Right renal cortex interstitium (tissue), 3 donors: Measurements from ENCODE around the gene C10orf88. TPM values are rescaled to one million over a fixed set of nuclear protein-coding genes. Genes with fewer than 3 reads are reported as not detected.

Experiments used
- polyA plus RNA-seq, 3 donors: library from polyadenylated mRNA; unstranded; fragments of 120-200 nt; gene quantifications; one replicate each; pipeline ENCODE4 v1.2.1, GENCODE V29; 2013; ENCODE audit not compliant: insufficient read length in 3 of 3

C10orf88 gene
- polyA plus RNA-seq, 3 donors = 18.2 to 21.2 (median 21.0) TPM

Other genes with a start within 250 kb of the C10orf88 start
- gene CUZD1, start 108.4 kb downstream of the C10orf88 start, polyA plus RNA-seq = 1 to 10 TPM; 1.4 to 2.3 (median 1.6) TPM
- 1 to 10 TPM; 3.2 to 7.2 (median 3.8) TPM for gene FAM24B, start 74.6 kb downstream of the C10orf88 start, polyA plus RNA-seq
- not detected for gene FAM24A, start 43.6 kb downstream of the C10orf88 start, polyA plus RNA-seq
- 10 to 100 TPM in 1 of 3 donors, 1 to 10 TPM in 2; 8.7 to 11.8 (median 9.2) TPM for gene PSTK, start 26.2 kb upstream of the C10orf88 start, polyA plus RNA-seq
- gene IKZF5, start 54.6 kb upstream of the C10orf88 start, polyA plus RNA-seq = 10 to 100 TPM; 18.7 to 22.5 (median 21.3) TPM
- 10 to 100 TPM; 25.3 to 26.5 (median 25.9) TPM for gene ACADSB, start 54.8 kb upstream of the C10orf88 start, polyA plus RNA-seq
- gene HMX3, start 181.7 kb upstream of the C10orf88 start, polyA plus RNA-seq = not detected
- gene HMX2, start 193.9 kb upstream of the C10orf88 start, polyA plus RNA-seq = 1 to 10 TPM; 1.4 to 1.6 (median 1.4) TPM
- 100 to 1,000 TPM; 120 to 123 (median 122) TPM for gene BUB3, start 200.2 kb upstream of the C10orf88 start, polyA plus RNA-seq